SK-N-MC (cell line): Measurements from ENCODE around the gene LYAR.

Source experiments
- EZH2 ChIP-seq: fragments of 200-600 bp; sonication (generic); IDR thresholded peaks from one replicate; pipeline ENCODE4 v1.6.1; 2017; ENCODE audit warnings: antibody characterized with exemption
- FOXP2 ChIP-seq: optimal IDR thresholded peaks from 2 replicates; pipeline ENCODE3; 2011; ENCODE audit warnings: mild to moderate bottlenecking, moderate library complexity; ENCODE audit not compliant: insufficient read depth; ENCODE audit errors: extremely low read length, control extremely low read depth
- POLR2AphosphoS5 ChIP-seq: IDR thresholded peaks from 2 replicates; pipeline ENCODE4 v1.6.1; 2012; ENCODE audit warnings: mild to moderate bottlenecking, low read depth, low read length, borderline replicate concordance

DNA sequence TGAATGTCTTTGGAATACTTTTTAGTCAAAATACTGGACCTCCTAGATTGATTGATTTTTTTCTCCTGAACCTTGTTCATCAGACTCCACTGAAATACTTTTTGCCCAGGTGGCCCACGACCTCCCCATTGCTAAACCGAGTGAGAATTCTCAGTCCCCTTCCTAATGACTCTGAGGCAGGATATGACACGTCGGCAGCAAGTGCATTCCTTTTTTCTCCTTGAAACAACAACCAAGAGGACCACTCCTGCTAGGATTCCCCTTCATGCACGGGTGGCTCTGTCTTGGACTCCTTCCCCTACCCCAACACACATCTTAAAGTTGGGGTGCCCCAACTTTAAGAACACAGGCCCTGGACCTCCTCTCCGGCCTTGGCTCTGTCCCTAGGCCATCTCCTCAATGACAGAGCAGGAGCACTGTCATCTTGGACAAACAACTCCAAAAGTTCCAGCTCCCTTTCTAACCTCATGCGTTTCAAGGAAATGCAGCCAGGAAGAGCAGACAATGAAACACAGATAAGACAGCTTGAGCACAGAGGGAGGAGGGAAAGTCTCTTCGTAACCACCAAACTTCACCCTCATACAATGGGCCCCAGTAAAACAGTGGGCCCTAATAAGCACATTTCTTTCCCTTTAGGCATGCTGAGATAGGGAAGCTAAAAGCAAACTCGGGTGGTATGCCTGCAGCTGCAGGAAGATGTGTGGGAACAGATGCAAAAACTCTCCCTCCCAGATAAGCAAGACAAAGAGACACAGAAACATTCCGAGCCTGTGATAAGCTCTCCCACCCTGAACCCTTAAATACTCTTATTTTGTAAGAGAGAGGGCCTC, 34.0 kb upstream of the LYAR start:
- no peak for TF ChIP-seq POLR2AphosphoS5
- TF ChIP-seq FOXP2, result no peak
- no peak for TF ChIP-seq EZH2
